ENCODE measurements around the gene S100A5.
A peak's percentile ranks its signal among the peaks of the same experiment; 100 is the strongest.
"Not testable (repeated sequence)": the region's sequence is repeated elsewhere in the genome, so short reads cannot be mapped to it uniquely, and the experiment has no call there.

Gene S100A5

DNA sequence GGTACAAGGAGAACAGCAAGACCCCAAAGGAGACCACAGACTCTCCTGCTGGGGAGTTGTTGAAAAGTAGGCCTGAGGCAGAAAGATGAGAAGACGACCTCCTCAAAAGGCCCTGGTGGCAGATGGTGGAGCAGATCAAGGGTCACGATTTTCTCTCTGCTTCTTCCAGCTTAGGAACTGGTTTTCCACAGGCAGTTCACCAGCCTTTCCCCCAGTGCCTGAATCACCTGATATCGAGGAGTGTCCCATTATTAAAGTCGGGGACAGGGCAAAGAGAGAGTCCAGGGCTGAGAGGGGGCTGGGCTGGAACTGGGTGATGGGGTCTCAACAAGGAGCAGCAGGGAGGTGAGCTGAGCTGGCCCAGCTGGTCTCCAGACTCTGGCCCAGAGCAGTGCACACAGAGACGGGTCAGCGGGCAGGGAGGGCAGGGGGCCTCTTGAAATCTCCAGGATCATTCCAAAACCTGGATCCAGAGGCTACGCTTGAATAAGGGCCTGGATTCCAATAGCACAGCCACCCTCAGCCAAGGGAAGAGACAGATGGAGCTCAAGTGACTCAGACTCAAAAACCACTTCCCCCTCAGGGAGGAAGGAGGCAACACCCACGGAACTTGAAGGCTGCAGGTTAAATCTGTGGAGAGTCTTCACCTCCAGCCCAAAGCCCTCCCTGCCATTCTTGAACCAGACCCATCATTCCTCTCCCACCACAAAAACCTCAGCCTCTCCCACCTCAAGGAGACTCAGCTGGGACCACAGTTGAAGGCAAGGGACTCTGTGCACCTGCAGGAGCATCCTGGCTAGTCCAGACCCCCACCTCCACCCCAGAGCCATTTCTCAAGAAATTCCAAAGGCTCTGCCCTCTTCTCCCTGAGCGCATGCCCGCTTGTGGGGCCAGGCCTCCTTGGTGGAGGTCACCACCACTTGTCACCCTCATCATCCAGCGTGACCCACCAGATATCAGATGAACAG lies at the start of gene S100A5:
TSS of gene S100A5 (minus strand) at position 541 of the 968 bp plus-strand sequence. CDS start 743 bp downstream, outside the sequence.
- DNase-seq, result peak; percentile 84

GRCh38 chr1:153588482-153588881 lies 47.7 kb upstream of the S100A5 start:
- DNase-seq, result no peak

DNA sequence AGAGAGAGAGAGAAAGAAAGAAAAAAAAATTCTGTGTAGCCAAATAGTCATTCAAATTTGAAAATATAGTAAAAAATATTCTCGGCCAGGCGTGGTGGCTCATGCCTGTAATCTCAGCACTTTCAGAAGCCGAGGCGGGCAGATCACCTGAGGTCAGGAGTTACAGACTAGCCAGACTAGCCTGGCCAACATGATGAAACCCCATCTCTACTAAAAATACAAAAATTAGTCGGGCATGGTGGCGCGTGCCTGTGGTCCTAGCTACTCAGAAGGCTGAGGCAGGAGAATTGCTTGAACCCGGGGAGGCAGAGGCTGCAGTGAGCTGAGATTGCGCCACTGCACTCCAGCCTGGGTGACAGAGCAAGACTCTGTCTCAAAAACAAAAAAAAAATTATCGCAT lies 47.3 kb upstream of the S100A5 start:
- DNase-seq, result not testable (repeated sequence)

GRCh38 chr1:153587314-153587713 lies 46.6 kb upstream of the S100A5 start:
- DNase-seq, result no peak

DNA sequence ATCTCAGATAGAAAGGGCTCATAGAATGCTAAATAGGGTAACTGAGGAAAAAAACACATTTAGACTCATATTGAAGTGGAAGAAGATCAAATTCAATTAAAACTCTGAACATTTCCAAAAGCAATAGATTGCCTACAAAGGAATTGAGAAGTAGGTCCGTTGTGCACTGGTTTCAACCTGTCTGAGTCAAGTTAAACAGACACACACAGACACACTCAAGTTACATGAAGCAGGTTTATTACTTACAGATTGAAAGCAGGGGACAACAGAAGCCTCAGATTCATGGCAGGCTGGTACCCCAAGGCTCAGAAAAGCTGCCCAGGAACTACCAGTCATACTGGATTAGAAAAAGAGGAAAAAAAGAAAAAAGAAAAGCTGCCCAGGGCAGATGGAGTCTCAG lies 45.6 kb upstream of the S100A5 start:
- no peak for DNase-seq

DNA sequence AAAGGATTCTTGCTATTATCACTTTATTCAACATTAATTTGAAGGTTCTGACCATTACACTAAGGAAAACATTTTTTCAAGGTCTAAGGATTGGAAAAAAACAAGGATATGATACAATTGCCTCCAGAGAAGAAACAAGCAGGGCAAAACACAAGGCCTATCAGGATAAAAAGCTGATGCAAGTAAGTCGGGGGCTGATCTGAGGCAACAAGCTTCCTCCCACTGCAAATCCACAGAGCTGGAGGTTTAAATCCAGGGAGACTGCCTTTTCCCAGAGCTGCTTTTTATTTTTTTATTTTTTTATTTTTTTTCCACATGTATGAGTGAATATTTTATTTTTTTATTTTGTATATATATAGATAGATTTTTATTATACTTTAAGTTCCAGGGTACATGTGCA lies 44.3 kb upstream of the S100A5 start:
- no peak for DNase-seq

DNA sequence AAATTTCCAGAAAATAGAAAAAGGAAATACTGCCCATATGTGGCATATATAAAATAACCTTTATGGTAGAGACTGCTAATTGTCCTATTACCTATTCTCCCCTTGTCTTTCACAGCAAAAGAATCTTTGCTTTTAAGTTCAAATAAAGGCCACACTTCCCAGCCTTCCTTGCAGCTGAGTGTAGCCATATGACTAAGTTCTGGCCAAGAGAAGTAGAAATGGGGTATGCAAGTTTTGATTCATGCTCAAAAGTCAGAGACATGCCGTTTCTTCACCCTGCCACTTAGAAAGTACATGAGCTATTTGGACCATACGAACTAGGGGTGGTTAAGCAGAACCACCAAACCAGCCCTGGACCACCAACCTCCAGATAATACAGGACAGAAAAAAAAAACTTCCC lies 43.2 kb upstream of the S100A5 start:
- DNase-seq, result no peak

DNA sequence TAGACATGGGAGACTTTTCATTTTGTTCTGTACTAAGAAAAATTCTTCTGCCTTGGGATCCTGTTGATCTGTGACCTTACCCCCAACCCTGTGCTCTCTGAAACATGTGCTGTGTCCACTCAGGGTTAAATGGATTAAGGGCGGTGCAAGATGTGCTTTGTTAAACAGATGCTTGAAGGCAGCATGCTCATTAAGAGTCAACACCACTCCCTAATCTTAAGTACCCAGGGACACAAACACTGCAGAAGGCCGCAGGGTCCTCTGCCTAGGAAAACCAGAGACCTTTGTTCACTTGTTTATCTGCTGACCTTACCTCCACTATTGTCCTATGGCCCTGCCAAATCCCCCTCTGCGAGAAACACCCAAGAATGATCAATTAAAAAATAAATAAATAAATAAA lies 42.8 kb upstream of the S100A5 start:
- DNase-seq, result not testable (repeated sequence)

DNA sequence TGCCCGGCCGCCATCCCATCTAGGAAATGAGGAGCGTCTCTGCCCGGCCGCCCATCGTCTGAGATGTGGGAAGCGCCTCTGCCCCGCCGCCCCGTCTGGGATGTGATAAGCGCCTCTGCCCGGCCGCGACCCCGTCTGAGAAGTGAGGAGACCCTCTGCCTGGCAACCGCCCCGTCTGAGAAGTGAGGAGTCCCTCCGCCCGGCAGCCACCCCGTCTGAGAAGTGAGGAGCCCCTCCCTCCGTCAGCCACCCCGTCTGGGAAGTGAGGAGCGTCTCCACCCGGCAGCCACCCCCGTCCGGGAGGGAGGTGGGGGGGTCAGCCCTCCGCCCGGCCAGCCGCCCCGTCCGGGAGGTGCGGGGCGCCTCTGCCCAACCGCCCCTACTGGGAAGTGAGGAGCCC lies 42.1 kb upstream of the S100A5 start:
- not testable (repeated sequence) for DNase-seq

DNA sequence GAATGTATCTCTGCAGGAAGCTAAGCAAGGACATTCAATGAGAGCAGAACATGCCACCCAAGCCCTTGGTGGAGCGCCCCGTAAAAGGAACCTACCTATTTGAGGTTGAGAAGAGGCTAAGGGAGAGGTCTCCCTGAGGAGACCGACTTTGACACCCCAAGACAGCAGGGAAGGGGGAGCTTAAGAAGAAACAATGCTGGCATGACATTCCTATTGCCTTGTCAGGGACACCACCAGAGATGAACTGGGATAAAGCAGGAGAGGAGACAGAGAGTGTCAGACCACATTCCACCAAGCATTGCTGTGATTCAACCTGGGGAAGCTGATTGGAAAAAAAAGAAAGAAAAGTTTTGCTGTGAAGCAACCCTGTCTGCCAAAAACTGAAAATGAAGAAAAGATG lies 38.2 kb upstream of the S100A5 start:
- no peak for DNase-seq

- DNase-seq, result no peak
Observed at GRCh38 chr1:153578490-153578889, 37.8 kb upstream of the S100A5 start.

DNA sequence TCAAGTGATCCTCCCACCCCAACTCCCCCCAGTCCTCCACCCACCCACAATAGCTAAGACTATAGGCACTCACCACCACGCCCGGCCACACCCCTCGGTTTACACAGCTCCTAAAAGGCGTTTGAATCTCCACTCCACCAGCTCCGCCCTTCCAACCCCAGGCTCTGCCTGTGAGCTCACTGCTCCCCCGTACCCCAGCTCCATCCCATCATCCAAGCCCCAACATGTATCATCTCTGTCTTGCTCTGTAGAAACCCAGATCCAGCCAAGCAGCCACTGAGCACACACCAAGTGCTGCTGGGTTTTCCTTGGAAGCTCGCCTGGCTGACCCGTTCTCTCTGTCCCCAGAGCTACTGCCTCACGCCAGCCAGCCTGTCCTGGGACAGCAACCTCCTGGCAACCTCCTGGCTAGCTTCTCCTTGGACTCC lies 36.9 kb upstream of the S100A5 start:
- DNase-seq, result no peak

GRCh38 chr1:153577138-153577537 lies 36.4 kb upstream of the S100A5 start:
- no peak for DNase-seq

DNA sequence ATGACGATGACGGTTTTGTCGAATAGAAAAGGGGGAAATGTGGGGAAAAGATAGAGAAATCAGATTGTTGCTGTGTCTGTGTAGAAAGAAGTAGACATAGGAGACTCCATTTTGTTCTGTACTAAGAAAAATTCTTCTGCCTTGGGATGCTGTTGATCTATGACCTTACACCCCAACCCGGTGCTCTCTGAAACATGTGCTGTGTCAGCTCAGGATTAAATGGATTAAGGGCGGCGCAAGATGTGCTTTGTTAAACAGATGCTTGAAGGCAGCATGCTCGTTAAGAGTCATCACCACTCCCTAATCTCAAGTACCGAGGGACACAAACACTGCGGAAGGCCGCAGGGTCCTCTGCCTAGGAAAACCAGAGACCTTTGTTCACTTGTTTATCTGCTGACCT lies 34.8 kb upstream of the S100A5 start:
- not testable (repeated sequence) for DNase-seq

DNA sequence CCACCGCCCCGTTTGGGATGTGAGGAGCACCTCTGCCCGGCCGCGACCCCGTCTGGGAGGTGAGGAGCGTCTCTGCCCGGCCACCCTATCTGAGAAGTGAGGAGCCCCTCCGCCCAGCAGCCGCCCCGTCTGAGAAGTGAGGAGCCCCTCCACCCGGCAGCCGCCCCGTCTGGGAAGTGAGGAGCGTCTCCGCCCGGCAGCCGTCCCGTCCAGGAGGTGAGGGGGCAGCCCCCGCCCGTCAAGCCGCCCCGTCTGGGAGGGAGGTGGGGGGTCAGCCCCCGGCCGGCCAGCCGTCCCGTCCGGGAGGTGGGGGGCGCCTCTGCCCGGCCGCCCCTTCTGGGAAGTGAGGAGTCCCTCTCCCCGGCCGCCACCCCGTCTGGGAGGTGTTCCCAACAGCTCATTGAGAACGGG lies 34.4 kb upstream of the S100A5 start:
- DNase-seq, result not testable (repeated sequence)

GRCh38 chr1:153573351-153573750 lies 32.6 kb upstream of the S100A5 start:
- no peak for DNase-seq

DNA sequence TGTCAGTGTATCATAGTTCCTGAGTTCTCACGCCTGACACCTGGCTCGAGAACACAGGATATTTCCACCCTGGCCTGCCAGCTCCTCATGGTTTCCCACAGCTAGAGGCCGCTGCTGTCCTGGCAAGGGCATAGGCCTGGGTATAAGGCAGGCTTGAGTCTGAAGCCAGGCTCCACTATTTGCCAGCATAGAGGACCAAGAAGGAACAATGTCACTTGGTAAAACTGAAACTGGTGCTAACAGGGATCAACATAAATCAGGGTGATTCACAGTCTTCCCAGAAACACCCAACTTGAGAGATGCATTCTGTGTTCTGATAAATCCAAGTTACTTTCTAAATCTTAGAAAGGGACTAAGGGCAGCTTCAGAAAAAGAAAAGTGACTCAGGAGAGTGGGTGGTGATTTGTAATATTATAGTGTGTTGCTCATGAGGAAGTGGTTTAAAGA lies 31.9 kb upstream of the S100A5 start:
- peak; percentile 35 for DNase-seq

- DNase-seq, result no peak
Observed at GRCh38 chr1:153571706-153572105, 31.0 kb upstream of the S100A5 start.

GRCh38 chr1:153570874-153571273 lies 30.1 kb upstream of the S100A5 start:
- DNase-seq, result no peak

DNA sequence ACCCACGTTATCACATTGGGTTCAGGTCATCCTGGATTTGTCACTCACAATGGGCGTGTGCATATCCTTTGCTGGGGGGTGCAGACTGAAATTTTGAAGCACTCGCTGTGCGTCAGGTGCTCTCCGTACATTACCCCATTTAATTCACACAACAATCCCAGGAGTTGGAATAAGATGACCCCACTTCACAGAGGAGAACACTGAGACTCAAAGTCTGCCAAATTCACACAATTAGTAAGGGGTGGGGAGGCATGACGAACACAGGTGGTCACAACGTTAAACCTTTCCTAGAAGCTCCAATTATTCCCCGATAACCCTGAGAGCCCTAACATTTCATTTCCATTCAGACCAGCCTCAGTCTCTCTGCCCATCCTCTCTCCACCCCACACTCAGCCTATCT lies 28.7 kb upstream of the S100A5 start:
- no peak for DNase-seq

DNA sequence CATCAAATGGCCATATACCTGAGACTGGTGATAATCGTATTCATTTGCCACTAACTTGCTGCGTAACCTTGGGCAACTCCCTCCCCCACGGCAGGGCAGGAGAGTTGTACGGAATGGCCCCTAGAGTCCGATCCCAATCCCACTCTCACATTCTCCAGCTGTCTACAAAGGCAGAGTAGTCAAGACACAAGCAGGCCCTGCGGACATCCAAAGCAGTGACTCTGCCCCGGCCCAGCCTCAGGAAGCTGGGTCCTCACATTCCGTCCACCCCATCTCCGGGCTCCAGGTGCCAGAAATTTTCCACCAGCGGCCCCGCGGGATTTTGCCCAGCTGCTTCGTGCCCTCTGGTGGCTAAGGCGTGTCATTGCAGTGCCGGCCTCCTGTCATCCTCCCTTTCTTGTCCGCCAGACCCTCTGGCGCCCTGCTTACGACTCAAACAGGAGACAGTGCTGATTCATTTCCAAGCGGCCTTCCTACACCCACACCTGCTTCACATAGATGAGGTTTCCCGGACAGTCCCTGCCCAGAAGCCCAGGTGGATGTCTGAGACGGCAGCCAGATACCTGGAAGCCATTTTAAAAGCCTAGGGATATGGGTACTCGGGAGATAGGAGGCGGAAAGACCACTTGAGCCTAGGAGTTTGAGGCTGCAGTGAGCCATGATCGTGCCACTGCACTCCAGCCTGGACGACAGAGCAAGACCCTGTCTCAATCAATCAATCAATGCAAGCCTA lies 27.8 kb upstream of the S100A5 start:
- DNase-seq, result peak; percentile 76

DNA sequence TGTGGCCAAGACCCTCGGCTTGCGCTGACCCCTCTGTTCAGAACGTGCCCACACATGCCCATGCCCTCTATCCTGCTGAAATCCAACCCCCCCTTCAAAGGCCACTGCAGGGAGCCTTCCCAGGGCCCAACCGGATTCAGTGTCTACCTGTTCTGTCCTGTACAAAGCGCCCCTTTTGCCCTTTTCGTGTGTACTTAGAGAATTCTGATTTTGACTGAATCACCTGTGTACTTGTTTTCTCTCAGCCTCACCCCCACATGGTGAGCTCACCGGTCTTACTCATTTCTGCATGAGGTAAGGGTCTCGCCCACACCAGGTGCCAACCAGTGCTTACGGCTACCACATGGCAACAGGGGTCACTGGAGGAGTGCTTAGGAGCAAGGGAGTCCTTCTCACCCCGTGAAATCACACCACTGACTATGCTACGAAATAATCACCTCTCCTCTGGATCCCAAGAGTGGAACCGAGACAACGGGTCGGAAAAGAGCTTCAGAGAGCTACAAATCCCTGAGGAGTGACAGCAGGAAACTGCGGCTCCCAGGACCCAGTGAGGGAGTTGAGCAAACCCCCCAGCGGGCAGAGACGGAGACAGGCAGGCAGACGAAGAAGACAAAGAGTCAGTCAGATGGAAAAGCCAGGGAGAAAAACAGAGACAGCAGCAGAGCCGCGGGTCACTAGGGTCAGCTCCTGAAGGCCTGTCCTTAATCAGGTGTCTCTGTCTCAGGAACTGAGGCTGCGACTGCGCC lies 27.1 kb upstream of the S100A5 start:
- peak; percentile 30 for DNase-seq
